ENCODE results near the gene BCL11A.

Gene BCL11A

GRCh38 chr2:60460577-60461420, 92.7 kb downstream of the BCL11A start:
- Histone ChIP-seq H3K36me3 (ENCODE audit: insufficient read depth, insufficient read length, low read length) (peaks cover 26% of the 10 kb centered on the region), H3K4me3 (ENCODE audit: insufficient read length, low read depth) (no peak overlapping the region), H3K27me3 (ENCODE audit: insufficient read depth, insufficient read length) (no peaks in the 10 kb centered on the region), H3K4me1 (ENCODE audit: insufficient read depth, insufficient read length) (no peaks in the 10 kb centered on the region), H3K9ac (ENCODE audit: insufficient read length, low read depth) (no peak overlapping the region), H3K9me3 (ENCODE audit: insufficient read depth, low read length) (no peaks in the 10 kb centered on the region)
- no peak for DNase-seq (ENCODE audit: low read depth, low spot score)
- TF ChIP-seq YY1 (IDR thresholded peaks at IDR 0.05; ENCODE audit: insufficient read depth, insufficient read length) (no peak), ZNF274 (IDR thresholded peaks at IDR 0.05; ENCODE audit: low read depth, low read length) (no peak), SUZ12 (IDR thresholded peaks at IDR 0.05; ENCODE audit: extremely low read depth, insufficient read depth, insufficient read length) (no peak)

DNA sequence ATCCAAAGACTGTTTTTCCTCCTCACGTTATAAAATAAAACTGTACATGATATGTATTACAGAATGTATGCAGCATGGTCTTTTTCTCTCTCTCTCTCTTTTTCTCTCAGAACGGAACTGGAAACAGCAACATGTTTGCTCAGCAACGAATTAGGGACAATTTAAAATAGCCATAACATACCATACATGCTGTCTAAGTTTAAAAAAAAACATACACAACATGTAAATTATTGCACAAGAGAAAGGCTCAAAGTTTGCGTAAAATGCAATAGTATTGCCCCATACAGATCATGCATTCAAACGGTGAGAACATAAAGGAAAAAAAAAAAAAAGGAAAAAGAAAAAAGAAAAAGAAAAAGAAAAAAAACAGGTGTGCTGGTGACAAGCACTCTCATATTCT, 93.6 kb downstream of the BCL11A start:
- Histone ChIP-seq H3K4me3 (ENCODE audit: insufficient read length, low read depth) (no peak overlapping the region), H3K4me1 (ENCODE audit: insufficient read depth, insufficient read length) (no peaks in the 10 kb centered on the region), H3K36me3 (ENCODE audit: insufficient read depth, insufficient read length, low read length) (peaks cover 25% of the 10 kb centered on the region), H3K27me3 (ENCODE audit: insufficient read depth, insufficient read length) (no peaks in the 10 kb centered on the region), H3K9me3 (ENCODE audit: insufficient read depth, low read length) (no peaks in the 10 kb centered on the region), H3K9ac (ENCODE audit: insufficient read length, low read depth) (no peak overlapping the region)
- TF ChIP-seq SUZ12 (IDR thresholded peaks at IDR 0.05; ENCODE audit: extremely low read depth, insufficient read depth, insufficient read length) = no peak
- TF ChIP-seq ZNF274 (IDR thresholded peaks at IDR 0.05; ENCODE audit: low read depth, low read length) = no peak
- TF ChIP-seq YY1 (IDR thresholded peaks at IDR 0.05; ENCODE audit: insufficient read depth, insufficient read length) = no peak
- DNase-seq (ENCODE audit: low read depth, low spot score) = no peak

- TF ChIP-seq SUZ12 (IDR thresholded peaks at IDR 0.05; ENCODE audit: extremely low read depth, insufficient read depth, insufficient read length) (no peak), YY1 (IDR thresholded peaks at IDR 0.05; ENCODE audit: insufficient read depth, insufficient read length) (no peak), ZNF274 (IDR thresholded peaks at IDR 0.05; ENCODE audit: low read depth, low read length) (no peak)
- no peak for DNase-seq (ENCODE audit: low read depth, low spot score)
- Histone ChIP-seq H3K36me3 (ENCODE audit: insufficient read depth, insufficient read length, low read length) (peaks cover 12% of the 10 kb centered on the region), H3K4me3 (ENCODE audit: insufficient read length, low read depth) (no peak overlapping the region), H3K27me3 (ENCODE audit: insufficient read depth, insufficient read length) (no peaks in the 10 kb centered on the region), H3K9ac (ENCODE audit: insufficient read length, low read depth) (no peak overlapping the region), H3K4me1 (ENCODE audit: insufficient read depth, insufficient read length) (peaks cover 3% of the 10 kb centered on the region), H3K9me3 (ENCODE audit: insufficient read depth, low read length) (no peaks in the 10 kb centered on the region)
These were observed 97.2 kb downstream of the BCL11A start for GRCh38 chr2:60456115-60456770.

DNA sequence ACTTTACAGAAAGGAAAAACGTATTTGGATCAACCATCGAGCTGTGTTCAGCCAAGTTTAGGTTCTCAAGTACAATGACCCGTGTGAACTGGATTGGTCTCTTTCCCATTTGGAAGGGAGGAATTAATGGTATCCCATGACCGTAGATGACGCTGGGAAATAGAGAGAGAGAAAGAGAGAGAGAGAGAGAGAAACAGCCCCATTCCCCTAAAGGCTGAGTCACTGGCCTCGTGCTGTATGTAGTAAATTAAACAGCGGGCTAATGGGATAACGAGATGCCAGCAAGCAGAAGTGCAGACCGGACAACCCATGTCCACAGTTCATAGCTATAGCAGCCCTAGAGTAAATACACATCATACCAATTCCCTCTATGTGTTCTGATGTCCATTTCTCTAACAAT, 99.6 kb downstream of the BCL11A start:
- Histone ChIP-seq H3K4me3 (ENCODE audit: insufficient read length, low read depth) (no peak overlapping the region), H3K27me3 (ENCODE audit: insufficient read depth, insufficient read length) (no peaks in the 10 kb centered on the region), H3K9me3 (ENCODE audit: insufficient read depth, low read length) (no peaks in the 10 kb centered on the region), H3K4me1 (ENCODE audit: insufficient read depth, insufficient read length) (peaks cover 3% of the 10 kb centered on the region), H3K9ac (ENCODE audit: insufficient read length, low read depth) (no peak overlapping the region), H3K36me3 (ENCODE audit: insufficient read depth, insufficient read length, low read length) (no peaks in the 10 kb centered on the region)
- DNase-seq (ENCODE audit: low read depth, low spot score) = no peak
- TF ChIP-seq YY1 (IDR thresholded peaks at IDR 0.05; ENCODE audit: insufficient read depth, insufficient read length) (no peak), SUZ12 (IDR thresholded peaks at IDR 0.05; ENCODE audit: extremely low read depth, insufficient read depth, insufficient read length) (no peak), ZNF274 (IDR thresholded peaks at IDR 0.05; ENCODE audit: low read depth, low read length) (no peak)

DNA sequence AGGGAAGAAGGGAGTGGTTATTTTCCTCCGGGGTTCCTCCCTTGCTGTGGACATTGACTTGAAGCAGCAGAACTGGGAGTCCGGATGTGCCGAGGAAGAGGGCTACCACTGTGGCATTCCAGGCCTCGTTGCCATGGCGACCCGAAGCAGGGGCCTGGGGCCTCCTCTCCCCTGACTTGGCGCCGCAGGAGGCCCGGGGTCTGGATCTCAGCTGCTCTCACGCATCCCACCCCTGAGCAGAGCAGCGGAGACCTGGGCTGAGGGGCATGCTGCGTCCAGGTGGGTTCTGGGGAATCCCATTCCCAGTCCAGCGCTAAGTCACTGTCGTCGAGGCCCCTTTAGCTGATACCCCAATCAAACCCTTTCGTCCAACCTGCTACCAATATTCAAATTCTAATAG, 100.2 kb downstream of the BCL11A start:
- H3K9ac ChIP-seq (ENCODE audit: insufficient read length, low read depth) = no peak overlapping the region
- no peak for DNase-seq (ENCODE audit: low read depth, low spot score)

DNA sequence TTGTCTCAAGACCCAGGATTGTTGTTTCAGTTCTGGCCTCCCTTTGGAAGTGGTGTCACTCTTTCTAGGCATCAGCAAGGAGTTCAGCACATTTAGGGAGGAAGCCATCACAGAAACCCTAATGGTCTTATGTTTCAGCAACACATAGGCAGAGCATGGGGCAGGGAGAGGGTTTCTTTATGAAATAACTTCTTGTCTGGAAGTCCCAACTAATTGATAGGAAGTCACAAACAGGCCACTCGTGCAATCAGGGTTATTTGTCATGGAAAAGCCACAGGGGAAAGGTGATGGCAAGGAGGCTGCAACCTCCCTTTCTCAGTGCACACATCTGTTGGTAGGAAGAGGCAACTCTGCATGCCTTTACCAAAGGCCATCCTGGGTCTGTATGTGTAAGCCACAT, 103.0 kb downstream of the BCL11A start:
- no peak overlapping the region for H3K9ac ChIP-seq (ENCODE audit: insufficient read length, low read depth)
- H3K27me3 ChIP-seq (ENCODE audit: insufficient read depth, insufficient read length) = no peaks in the 10 kb centered on the region
- H3K4me3 ChIP-seq (ENCODE audit: insufficient read length, low read depth) = no peak overlapping the region
- no peaks in the 10 kb centered on the region for H3K9me3 ChIP-seq (ENCODE audit: insufficient read depth, low read length)
- DNase-seq (ENCODE audit: low read depth, low spot score) = no peak
- H3K36me3 ChIP-seq (ENCODE audit: insufficient read depth, insufficient read length, low read length) = no peaks in the 10 kb centered on the region
- TF ChIP-seq ZNF274 (IDR thresholded peaks at IDR 0.05; ENCODE audit: low read depth, low read length) (no peak), YY1 (IDR thresholded peaks at IDR 0.05; ENCODE audit: insufficient read depth, insufficient read length) (no peak), SUZ12 (IDR thresholded peaks at IDR 0.05; ENCODE audit: extremely low read depth, insufficient read depth, insufficient read length) (no peak)
- H3K4me1 ChIP-seq (ENCODE audit: insufficient read depth, insufficient read length) = peaks cover 3% of the 10 kb centered on the region

More for the DNA sequence above, 100.2 kb downstream of the BCL11A start:
- H3K36me3 ChIP-seq (ENCODE audit: insufficient read depth, insufficient read length, low read length) = no peaks in the 10 kb centered on the region
- H3K4me3 ChIP-seq (ENCODE audit: insufficient read length, low read depth) = no peak overlapping the region
- no peaks in the 10 kb centered on the region for H3K27me3 ChIP-seq (ENCODE audit: insufficient read depth, insufficient read length)
- H3K4me1 ChIP-seq (ENCODE audit: insufficient read depth, insufficient read length) = peaks cover 3% of the 10 kb centered on the region
- TF ChIP-seq YY1 (IDR thresholded peaks at IDR 0.05; ENCODE audit: insufficient read depth, insufficient read length) (no peak), SUZ12 (IDR thresholded peaks at IDR 0.05; ENCODE audit: extremely low read depth, insufficient read depth, insufficient read length) (no peak), ZNF274 (IDR thresholded peaks at IDR 0.05; ENCODE audit: low read depth, low read length) (no peak)
- H3K9me3 ChIP-seq (ENCODE audit: insufficient read depth, low read length) = no peaks in the 10 kb centered on the region

- peaks cover 2% of the 10 kb centered on the region for H3K4me1 ChIP-seq (ENCODE audit: insufficient read depth, insufficient read length)
- H3K9me3 ChIP-seq (ENCODE audit: insufficient read depth, low read length) = no peaks in the 10 kb centered on the region
- no peak overlapping the region for H3K4me3 ChIP-seq (ENCODE audit: insufficient read length, low read depth)
- no peak for TF ChIP-seq YY1 (IDR thresholded peaks at IDR 0.05; ENCODE audit: insufficient read depth, insufficient read length)
- H3K27me3 ChIP-seq (ENCODE audit: insufficient read depth, insufficient read length) = no peaks in the 10 kb centered on the region
- no peak overlapping the region for H3K9ac ChIP-seq (ENCODE audit: insufficient read length, low read depth)
- no peak for DNase-seq (ENCODE audit: low read depth, low spot score)
- H3K36me3 ChIP-seq (ENCODE audit: insufficient read depth, insufficient read length, low read length) = no peaks in the 10 kb centered on the region
These were observed 105.5 kb downstream of the BCL11A start for GRCh38 chr2:60447943-60448342.
